ENCODE results near the gene ILKAP.

Gene ILKAP

DNA sequence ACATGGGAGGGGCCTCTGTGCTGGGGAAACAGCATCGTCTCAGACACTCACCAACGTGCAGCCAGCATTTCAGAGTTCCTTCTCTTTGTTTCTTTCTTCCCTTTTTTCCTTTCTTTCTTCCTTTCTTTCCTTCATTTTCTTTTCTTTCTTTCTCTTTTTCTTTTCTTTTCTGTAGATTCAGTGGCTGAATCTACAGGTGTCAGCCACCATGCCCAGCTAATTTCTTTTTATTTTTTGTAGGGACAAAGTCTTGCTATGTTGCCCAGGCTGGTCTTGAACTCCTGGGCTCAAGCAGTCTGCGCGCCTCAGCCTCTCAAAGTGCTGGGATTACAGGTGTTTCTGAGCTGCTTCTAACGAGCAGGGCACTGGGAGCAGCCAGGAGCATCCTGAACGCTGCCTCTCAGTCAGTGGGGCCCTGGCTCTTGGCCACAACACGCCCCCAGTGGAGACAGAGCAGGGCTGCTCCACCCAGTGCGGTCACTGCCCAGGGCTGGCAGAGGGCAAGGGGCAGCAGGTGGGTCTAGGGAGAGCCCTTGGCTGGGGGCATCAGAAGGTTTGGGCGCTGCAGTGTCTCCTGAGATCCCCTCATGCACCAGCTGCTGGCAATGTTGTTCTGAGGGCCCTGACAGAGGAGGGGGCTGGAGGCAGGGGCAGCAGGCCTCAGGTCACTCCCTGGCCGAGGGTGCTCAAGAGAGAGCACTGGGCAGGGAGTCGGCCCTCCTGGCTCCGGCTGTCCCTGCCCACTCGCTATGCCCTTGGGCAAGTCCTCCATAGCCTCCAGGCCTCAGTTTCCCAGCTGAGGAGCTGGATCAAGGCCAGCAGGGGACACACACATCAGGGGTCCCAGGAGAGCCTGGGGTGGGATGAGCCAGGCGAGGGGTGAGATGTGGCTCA is 69.7 kb downstream of the ILKAP start:
- no peak overlapping the region for H3K9ac ChIP-seq (ENCODE audit: low read length)
- H3K4me2 ChIP-seq (ENCODE audit: low read length): no peak overlapping the region
- H3K36me3 ChIP-seq (ENCODE audit: insufficient read depth, low read length): no peaks in the 10 kb centered on the region
- no peaks in the 10 kb centered on the region for H3K9me3 ChIP-seq (ENCODE audit: low read length)
- no peak overlapping the region for H3K4me3 ChIP-seq (ENCODE audit: low read depth, low read length, poor library complexity, severe bottlenecking)
- H3K9me2 ChIP-seq (ENCODE audit: low read depth, low read length): no peaks in the 10 kb centered on the region
- peaks cover 28% of the 10 kb centered on the region for H3K27me3 ChIP-seq (ENCODE audit: insufficient read depth, low read length)
- no peaks in the 10 kb centered on the region for H3F3A ChIP-seq (ENCODE audit: insufficient read depth, low read length)
- H2AFZ ChIP-seq (ENCODE audit: low read length): no peak overlapping the region
- H4K20me1 ChIP-seq (ENCODE audit: insufficient read depth, low read length): no peaks in the 10 kb centered on the region
- no peak overlapping the region for H3K27ac ChIP-seq (ENCODE audit: low read depth, low read length, poor library complexity, severe bottlenecking)
- TF ChIP-seq, protein P1, sequence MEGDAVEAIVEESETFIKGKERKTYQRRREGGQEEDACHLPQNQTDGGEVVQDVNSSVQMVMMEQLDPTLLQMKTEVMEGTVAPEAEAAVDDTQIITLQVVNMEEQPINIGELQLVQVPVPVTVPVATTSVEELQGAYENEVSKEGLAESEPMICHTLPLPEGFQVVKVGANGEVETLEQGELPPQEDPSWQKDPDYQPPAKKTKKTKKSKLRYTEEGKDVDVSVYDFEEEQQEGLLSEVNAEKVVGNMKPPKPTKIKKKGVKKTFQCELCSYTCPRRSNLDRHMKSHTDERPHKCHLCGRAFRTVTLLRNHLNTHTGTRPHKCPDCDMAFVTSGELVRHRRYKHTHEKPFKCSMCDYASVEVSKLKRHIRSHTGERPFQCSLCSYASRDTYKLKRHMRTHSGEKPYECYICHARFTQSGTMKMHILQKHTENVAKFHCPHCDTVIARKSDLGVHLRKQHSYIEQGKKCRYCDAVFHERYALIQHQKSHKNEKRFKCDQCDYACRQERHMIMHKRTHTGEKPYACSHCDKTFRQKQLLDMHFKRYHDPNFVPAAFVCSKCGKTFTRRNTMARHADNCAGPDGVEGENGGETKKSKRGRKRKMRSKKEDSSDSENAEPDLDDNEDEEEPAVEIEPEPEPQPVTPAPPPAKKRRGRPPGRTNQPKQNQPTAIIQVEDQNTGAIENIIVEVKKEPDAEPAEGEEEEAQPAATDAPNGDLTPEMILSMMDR (IDR thresholded peaks at IDR 0.05; ENCODE audit: low read length): no peak
- TF ChIP-seq EZH2 (IDR thresholded peaks at IDR 0.05; ENCODE audit: borderline replicate concordance, low read length): no peak
- H3K4me1 ChIP-seq (ENCODE audit: insufficient read depth, low read length, severe bottlenecking): no peaks in the 10 kb centered on the region
- H3K79me2 ChIP-seq (ENCODE audit: insufficient read depth, low read length): no peaks in the 10 kb centered on the region

DNA sequence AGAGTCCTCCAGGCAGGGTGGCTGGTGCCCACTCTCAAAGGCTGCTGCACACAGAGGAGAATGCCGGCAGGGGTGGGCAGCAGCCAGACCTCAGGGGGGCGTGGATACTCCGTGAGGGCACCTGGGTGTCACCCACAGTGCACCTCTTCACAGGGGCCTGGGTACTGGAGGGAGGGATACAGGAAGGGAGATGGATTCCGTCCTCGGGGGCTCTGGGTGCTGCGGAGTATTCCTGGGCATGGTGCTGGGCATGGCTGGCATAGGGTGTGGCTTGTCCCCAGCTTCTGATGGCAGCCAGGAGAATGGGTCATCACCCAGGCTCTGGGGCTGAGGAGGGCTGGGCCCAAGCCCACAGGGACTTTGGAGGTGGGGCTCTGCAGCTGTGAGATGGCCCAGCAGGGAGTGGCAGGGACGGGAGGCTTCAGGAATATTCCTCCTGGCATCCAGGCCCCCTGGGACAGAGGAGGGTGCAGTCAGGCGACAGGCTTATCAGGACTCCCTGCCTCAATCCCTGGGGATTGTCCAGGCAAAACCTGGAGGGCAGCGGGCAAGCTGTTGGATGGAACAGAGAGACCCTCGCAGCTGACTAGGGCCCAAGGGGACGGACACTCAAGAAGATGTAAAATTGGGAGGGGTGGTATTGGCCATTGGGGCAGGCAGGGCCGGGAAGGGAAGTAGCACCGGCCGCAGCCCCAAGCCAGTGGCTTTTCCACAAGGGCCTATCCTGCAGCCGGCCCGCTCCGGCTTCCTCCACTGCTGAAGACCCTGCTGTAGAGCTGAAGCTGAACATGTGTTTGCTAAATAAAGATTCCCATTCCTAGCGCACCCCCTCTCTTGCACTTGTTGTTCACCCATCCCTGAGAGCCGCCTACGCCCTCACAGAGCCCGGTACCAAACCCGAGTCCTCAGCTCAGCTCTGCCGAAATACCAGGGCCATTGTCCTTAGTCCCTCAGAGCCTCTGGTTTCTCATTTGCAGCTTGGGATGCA is 70.7 kb downstream of the ILKAP start:
- TF ChIP-seq, protein P1 (IDR thresholded peaks at IDR 0.05; ENCODE audit: low read length): no peak
- no peak for TF ChIP-seq EZH2 (IDR thresholded peaks at IDR 0.05; ENCODE audit: borderline replicate concordance, low read length)
- Histone ChIP-seq H3K36me3 (ENCODE audit: insufficient read depth, low read length) (no peaks in the 10 kb centered on the region), H2AFZ (ENCODE audit: low read length) (no peak overlapping the region), H3K4me1 (ENCODE audit: insufficient read depth, low read length, severe bottlenecking) (no peaks in the 10 kb centered on the region), H3K27me3 (ENCODE audit: insufficient read depth, low read length) (peaks cover 23% of the 10 kb centered on the region), H3K9me3 (ENCODE audit: low read length) (no peaks in the 10 kb centered on the region), H3K27ac (ENCODE audit: low read depth, low read length, poor library complexity, severe bottlenecking) (no peak overlapping the region), H3K79me2 (ENCODE audit: insufficient read depth, low read length) (no peaks in the 10 kb centered on the region), H3K9me2 (ENCODE audit: low read depth, low read length) (no peaks in the 10 kb centered on the region), H3K9ac (ENCODE audit: low read length) (no peak overlapping the region), H3K4me2 (ENCODE audit: low read length) (no peak overlapping the region), H4K20me1 (ENCODE audit: insufficient read depth, low read length) (no peaks in the 10 kb centered on the region), H3F3A (ENCODE audit: insufficient read depth, low read length) (no peaks in the 10 kb centered on the region), H3K4me3 (ENCODE audit: low read depth, low read length, poor library complexity, severe bottlenecking) (no peak overlapping the region)

GRCh38 chr2:238131761-238132462 is 71.6 kb downstream of the ILKAP start:
- no peak overlapping the region for H3K27ac ChIP-seq (ENCODE audit: low read depth, low read length, poor library complexity, severe bottlenecking)

More at GRCh38 chr2:238131761-238132462, 71.6 kb downstream of the ILKAP start:
- no peak overlapping the region for H3K9ac ChIP-seq (ENCODE audit: low read length)
- H3K36me3 ChIP-seq (ENCODE audit: insufficient read depth, low read length): no peaks in the 10 kb centered on the region
- H3K9me3 ChIP-seq (ENCODE audit: low read length): no peaks in the 10 kb centered on the region
- no peaks in the 10 kb centered on the region for H3K4me1 ChIP-seq (ENCODE audit: insufficient read depth, low read length, severe bottlenecking)
- no peak overlapping the region for H2AFZ ChIP-seq (ENCODE audit: low read length)
- no peak overlapping the region for H3K4me2 ChIP-seq (ENCODE audit: low read length)
- peaks cover 20% of the 10 kb centered on the region for H3K27me3 ChIP-seq (ENCODE audit: insufficient read depth, low read length)
- no peaks in the 10 kb centered on the region for H3K79me2 ChIP-seq (ENCODE audit: insufficient read depth, low read length)
- no peak for TF ChIP-seq EZH2 (IDR thresholded peaks at IDR 0.05; ENCODE audit: borderline replicate concordance, low read length)
- TF ChIP-seq, protein P1 (IDR thresholded peaks at IDR 0.05; ENCODE audit: low read length): no peak
- H3F3A ChIP-seq (ENCODE audit: insufficient read depth, low read length): no peaks in the 10 kb centered on the region
- no peaks in the 10 kb centered on the region for H4K20me1 ChIP-seq (ENCODE audit: insufficient read depth, low read length)
- no peaks in the 10 kb centered on the region for H3K9me2 ChIP-seq (ENCODE audit: low read depth, low read length)
- no peak overlapping the region for H3K4me3 ChIP-seq (ENCODE audit: low read depth, low read length, poor library complexity, severe bottlenecking)
